CD4-positive, alpha-beta T cell treated with Interferon alpha-2 for 1 hour (primary cell): ENCODE measurements around the gene SH3BP4.

Experiments
- DNase-seq, 2 donors: peaks; one replicate each; pipeline ENCODE4 v3.0.0-alpha.2; 2020 to 2022

SH3BP4 gene

GRCh38 chr2:235021752-235022151 lies 69.9 kb downstream of the SH3BP4 start:
- DNase-seq: no peak

DNA sequence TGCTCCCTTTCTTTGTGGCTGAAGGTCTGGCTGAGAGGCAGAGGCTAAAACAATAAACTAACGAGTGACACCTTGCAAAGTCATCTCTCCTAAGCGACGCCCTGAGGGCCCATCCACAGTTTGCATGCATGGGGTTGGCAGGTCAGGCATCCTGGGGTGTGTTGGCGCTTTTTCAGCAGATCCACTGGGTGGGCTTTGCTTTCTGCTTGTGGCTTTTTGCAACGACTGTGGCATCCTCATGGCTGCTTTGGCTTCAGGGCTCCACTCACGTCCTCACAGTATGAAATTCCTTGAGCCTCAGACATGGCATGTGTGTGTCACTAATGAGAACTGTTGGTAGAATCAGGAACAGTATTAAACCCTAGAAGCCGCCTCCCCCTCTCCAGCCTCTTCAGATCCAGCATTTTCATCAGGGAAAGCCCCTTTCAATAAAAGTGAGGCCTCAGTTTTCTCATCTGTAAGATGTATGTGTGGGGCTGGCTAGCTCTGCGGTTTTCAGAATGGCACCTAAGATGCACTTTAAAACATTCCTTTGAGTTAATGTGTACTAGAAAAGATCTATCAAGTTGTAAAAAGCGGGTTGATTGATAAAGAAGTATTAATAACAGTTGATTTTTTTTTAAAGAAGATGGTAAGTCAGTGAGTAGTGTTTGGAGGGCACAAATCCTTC lies 72.5 kb downstream of the SH3BP4 start:
- DNase-seq: no peak

- no peak for DNase-seq
These were observed 73.3 kb downstream of the SH3BP4 start for GRCh38 chr2:235024931-235025773.

DNA sequence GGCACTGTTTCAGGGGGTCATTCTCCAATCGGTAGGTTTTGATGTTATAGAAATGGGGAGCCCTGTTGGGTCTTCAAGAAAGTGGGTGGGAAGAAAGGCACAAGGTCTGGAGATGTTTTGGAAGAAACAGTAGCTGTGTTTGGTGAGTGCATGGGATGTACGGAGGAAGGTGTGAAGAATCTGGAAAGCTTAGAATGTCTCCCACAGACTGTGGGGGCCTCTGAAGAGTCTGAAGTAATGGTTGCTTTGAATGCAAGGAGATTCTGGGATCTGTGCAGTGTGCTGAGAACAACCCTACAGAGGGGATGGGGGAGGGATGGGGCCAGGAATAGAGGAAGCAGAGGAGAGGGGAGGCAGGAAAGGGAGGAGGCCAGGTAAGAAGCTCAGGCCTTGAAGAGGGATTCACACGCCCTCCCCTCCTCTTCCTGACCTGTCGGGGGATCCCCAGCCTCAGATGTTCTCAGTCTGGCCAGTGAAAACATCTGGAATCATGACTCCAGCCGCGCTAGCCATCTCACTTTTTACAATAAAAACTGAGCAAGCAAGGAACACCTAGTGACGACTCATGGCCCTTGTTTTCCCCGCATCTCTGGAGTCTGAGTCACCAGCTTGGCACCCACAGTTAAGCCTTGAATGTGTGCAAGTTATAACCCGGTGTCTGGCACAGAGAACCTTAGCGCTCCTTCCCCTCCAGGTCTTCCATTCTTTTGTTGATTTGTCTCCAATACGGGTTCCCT lies 74.2 kb downstream of the SH3BP4 start:
- no peak for DNase-seq

GRCh38 chr2:235026649-235027557 lies 75.1 kb downstream of the SH3BP4 start:
- no peak for DNase-seq

DNA sequence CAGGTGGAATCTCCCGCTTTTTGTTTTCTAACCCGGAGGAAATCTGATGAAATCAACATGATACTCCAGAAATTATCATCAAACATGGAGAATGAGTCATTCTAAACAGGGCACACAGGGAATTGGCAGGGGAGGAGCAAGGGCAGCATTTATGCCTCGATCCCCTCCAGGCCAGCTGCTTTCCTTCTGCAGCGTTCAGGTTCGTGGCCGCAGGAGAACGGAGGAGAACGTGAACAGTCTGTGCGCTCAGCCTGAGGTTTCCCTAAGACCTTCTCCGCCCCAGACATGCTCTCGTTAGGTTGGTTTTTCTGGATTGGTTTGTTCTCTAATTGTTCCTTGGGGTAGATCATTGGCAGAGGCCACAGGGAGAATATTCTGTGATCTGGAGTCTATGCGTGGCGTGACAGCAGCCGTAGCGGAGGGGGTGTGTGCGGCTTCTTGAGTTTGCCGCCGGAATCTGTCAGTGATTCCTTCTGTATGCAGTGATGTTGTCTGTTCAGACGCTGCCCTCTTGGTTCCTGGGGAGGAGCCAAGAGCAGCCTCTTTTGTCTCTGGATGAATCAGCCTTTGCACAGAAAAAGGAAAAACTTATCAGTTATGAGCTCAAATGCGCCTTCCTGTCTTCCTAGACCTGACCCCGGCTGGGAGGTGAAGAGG lies 75.9 kb downstream of the SH3BP4 start:
- no peak for DNase-seq

GRCh38 chr2:235028646-235029045 lies 76.8 kb downstream of the SH3BP4 start:
- no peak for DNase-seq

DNA sequence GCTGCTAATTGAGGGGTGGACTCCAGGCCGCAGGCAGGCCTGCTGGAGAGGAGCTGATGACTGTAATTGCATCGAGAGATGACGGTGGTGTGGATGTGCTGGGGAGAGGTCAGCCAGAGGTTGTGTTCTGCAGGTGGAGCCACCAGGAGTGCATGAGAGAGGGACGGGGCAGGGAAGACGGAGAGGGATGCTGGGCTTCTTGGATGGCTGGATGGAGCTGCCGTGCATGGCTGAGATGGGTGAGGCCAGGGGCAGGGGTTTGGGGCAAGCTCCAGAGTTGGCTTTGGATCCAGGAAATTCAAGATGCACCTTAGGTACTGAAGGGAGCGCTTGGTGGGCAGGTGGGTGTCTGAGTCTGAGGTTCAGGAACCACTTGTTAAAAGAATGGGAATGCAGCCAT lies 77.2 kb downstream of the SH3BP4 start:
- no peak for DNase-seq

GRCh38 chr2:235030126-235030525 lies 78.3 kb downstream of the SH3BP4 start:
- DNase-seq: no peak

- DNase-seq: no peak
These were observed 79.1 kb downstream of the SH3BP4 start for GRCh38 chr2:235030936-235031335.

GRCh38 chr2:235031686-235032373 lies 80.0 kb downstream of the SH3BP4 start:
- DNase-seq: no peak

GRCh38 chr2:235032466-235032865 lies 80.6 kb downstream of the SH3BP4 start:
- DNase-seq: no peak

- DNase-seq: no peak
These were observed 81.1 kb downstream of the SH3BP4 start for GRCh38 chr2:235032949-235033348.

DNA sequence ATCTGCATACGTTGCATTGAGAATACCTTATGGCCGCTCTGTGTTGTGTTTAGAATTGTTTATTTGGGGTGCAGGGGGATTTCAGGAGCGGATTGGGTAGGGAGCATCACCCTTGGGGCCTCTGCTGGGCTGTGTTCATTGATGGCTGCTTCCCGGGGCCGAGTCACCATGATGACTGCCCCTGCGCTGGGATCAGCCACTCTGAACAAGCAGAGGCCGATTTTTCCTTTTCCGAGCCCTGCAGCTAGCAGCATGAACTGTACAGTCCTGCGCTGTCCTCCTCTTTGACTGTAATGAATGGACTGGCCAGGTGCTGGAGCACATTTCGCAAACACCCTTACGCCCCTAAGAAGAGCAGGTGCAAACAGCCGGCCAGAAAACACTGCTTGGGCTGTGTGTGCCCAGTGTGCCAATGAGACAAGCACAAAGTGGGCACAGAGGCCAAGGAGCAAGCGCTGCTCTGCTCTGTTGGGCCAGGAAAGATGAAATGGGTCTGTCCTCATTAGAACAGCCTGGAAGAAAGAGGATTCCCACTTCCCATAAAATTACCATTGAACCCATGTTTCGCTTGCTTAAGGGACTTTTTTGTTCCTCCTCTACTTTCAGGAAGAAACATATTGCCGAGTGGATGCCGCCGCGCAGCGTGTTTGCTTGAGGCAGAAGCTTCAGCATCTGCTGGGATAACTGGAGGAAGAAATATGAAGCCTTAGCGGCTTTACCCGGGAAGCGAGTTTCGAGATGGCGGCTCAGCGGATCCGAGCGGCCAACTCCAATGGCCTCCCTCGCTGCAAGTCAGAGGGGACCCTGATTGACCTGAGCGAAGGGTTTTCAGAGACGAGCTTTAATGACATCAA lies 82.7 kb downstream of the SH3BP4 start:
- DNase-seq: no peak

- DNase-seq: no peak
These were observed 85.9 kb downstream of the SH3BP4 start for GRCh38 chr2:235037604-235038166.

- DNase-seq: no peak
These were observed 89.6 kb downstream of the SH3BP4 start for GRCh38 chr2:235041221-235041917.

DNA sequence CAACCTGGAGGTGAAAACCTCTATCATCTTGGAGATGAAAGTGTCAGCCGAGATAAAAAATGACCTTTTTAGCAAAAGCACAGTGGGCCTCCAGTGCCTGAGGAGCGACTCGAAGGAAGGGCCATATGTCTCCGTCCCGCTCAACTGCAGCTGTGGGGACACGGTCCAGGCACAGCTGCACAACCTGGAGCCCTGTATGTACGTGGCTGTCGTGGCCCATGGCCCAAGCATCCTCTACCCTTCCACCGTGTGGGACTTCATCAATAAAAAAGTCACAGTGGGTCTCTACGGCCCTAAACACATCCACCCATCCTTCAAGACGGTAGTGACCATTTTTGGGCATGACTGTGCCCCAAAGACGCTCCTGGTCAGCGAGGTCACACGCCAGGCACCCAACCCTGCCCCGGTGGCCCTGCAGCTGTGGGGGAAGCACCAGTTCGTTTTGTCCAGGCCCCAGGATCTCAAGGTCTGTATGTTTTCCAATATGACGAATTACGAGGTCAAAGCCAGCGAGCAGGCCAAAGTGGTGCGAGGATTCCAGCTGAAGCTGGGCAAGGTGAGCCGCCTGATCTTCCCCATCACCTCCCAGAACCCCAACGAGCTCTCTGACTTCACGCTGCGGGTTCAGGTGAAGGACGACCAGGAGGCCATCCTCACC lies 90.2 kb downstream of the SH3BP4 start:
- no peak for DNase-seq

GRCh38 chr2:235042576-235043515 lies 91.0 kb downstream of the SH3BP4 start:
- no peak for DNase-seq
